ENCODE results near the gene CCDC183.

The CCDC183 gene

GRCh38 chr9:136789523-136789937 is 6.6 kb upstream of the CCDC183 start:
- DNase-seq (ENCODE audit: low read depth in 2 of 2): no peak
- H3K4me3 ChIP-seq (replicated peaks in 1 of 2; ENCODE audit: low read depth in 2 of 2, low read length in 2 of 2): no peak overlapping the region
- TF ChIP-seq CTCF (IDR thresholded peaks at IDR 0.05; ENCODE audit: low read depth, low read length): no peak

GRCh38 chr9:136790640-136791515 is 5.3 kb upstream of the CCDC183 start, which contains the start of gene TMEM141:
Gene TMEM141, plus strand, starts transcription at chr9:136791344. Its CDS starts 27 bp downstream, at chr9:136791371.
- peak within 1 kb of the TSS; percentile 92 to 99 for H3K4me3 ChIP-seq (replicated peaks in 1 of 2; ENCODE audit: low read depth in 2 of 2, low read length in 2 of 2)
- no peak for TF ChIP-seq CTCF (IDR thresholded peaks at IDR 0.05; ENCODE audit: low read depth, low read length)
- DNase-seq (ENCODE audit: low read depth in 2 of 2): peak; percentile 100

DNA sequence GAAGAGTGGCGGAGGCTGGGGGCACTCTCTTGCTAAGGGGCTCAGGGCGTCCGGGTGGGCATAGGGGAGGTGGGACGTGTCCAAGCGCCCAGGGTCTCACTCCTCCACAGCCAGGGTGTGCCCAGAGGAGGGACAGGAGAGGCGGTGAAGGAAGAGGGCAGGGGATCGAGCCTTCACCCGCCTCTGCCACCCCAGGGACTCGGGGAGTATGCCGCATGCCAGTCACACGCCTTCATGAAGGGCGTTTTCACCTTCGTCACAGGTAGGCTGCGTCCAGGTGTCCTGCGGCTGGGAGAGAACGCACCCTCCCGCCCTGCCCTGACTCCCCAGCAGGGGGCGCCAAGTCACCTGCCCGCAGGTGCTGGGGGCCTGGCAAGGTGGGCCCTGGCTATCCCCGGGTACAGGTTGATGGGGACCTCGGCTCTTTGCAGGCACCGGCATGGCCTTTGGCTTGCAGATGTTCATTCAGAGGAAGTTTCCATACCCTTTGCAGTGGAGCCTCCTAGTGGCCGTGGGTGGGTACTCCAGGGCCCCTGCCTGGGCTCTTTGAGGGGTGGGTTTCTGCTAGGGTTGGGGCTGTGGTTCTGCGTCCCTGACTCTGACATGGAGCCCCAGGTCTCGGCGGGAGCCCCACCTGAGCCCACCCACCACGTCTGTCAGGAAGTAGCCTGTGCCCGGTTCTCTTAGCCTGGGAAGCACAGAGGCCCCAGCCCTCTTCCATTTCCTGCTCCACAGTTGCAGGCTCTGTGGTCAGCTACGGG is 4.4 kb upstream of the CCDC183 start:
- TF ChIP-seq CTCF (IDR thresholded peaks at IDR 0.05; ENCODE audit: low read depth, low read length): peak; percentile 86
- DNase-seq (ENCODE audit: low read depth in 2 of 2): peak; percentile 34 to 45
- H3K4me3 ChIP-seq (replicated peaks in 1 of 2; ENCODE audit: low read depth in 2 of 2, low read length in 2 of 2): peak overlapping the region; percentile 92 to 99

DNA sequence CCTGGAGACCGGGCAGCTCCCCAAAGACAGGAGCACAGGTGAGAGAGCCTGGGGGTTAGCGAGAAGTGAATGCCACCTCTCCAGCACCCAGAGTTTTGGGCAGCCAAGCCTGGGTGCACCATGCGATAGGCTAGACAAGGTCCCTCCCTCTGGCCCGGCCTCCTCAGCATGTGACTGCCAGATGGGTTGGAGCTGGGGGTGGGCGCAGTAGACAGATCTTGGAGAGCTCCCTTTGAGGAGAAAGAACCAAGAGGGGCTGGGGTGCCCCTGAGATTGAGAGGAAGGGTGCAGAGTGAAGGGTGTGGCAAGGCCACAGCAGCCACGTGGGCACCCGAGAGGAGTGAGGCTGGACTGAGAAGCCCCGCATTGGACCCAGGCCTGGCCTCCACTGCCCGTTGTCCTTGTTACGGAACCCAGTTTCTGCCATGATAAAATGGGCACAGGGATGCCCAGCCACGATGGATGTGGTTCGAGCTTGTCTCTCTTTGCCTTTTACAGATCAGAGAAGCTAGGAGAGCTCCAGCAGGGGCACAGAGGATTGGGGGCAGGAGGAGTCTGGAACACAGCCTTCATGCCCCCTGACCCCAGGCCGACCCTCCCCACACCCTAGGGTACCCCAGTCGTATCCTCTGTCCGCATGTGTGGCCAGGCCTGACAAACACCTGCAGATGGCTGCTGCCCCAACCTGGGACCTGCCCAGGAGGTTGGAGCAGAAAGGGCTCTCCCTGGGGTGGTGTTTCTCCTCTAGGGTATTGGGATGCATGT is 3.6 kb upstream of the CCDC183 start:
- H3K4me3 ChIP-seq (replicated peaks in 1 of 2; ENCODE audit: low read depth in 2 of 2, low read length in 2 of 2): peak overlapping the region; percentile 92 to 99
- peak in 1 of 2 donors; percentile 14 for DNase-seq (ENCODE audit: low read depth in 2 of 2)
- TF ChIP-seq CTCF (IDR thresholded peaks at IDR 0.05; ENCODE audit: low read depth, low read length): no peak

- no peak for TF ChIP-seq CTCF (IDR thresholded peaks at IDR 0.05; ENCODE audit: low read depth, low read length)
- no peak overlapping the region for H3K4me3 ChIP-seq (replicated peaks in 1 of 2; ENCODE audit: low read depth in 2 of 2, low read length in 2 of 2)
- DNase-seq (ENCODE audit: low read depth in 2 of 2): peak in 1 of 2 donors; percentile 39
Observed at GRCh38 chr9:136793086-136793946, 2.8 kb upstream of the CCDC183 start.
